SHP77 (cell line): ENCODE measurements around the gene SEMA4D.

Source experiments
- DNase-seq, 2 experiments: peaks; one replicate each; lab custom pipeline; 2025; lab: John Stamatoyannopoulos, UW

SEMA4D gene

GRCh38 chr9:89410641-89411350, 87.1 kb downstream of the SEMA4D start:
- no peak for DNase-seq

- DNase-seq = no peak
Observed at GRCh38 chr9:89410022-89410421, 87.9 kb downstream of the SEMA4D start.

GRCh38 chr9:89409466-89409865, 88.4 kb downstream of the SEMA4D start:
- no peak for DNase-seq

- no peak for DNase-seq
Observed at GRCh38 chr9:89408628-89409101, 89.2 kb downstream of the SEMA4D start.

- no peak for DNase-seq
Observed at GRCh38 chr9:89407070-89407469, 90.8 kb downstream of the SEMA4D start.

- DNase-seq = no peak
Observed at GRCh38 chr9:89405826-89406225, 92.1 kb downstream of the SEMA4D start.

- DNase-seq = no peak
Observed at GRCh38 chr9:89404074-89404473, 93.8 kb downstream of the SEMA4D start.

- DNase-seq = no peak
Observed at GRCh38 chr9:89402695-89403427, 95.1 kb downstream of the SEMA4D start.

GRCh38 chr9:89400403-89401116, 97.4 kb downstream of the SEMA4D start:
- no peak for DNase-seq

GRCh38 chr9:89398621-89399020, 99.3 kb downstream of the SEMA4D start:
- no peak for DNase-seq

- DNase-seq = no peak
Observed at GRCh38 chr9:89397471-89397870, 100.4 kb downstream of the SEMA4D start.

GRCh38 chr9:89395931-89396710, 101.8 kb downstream of the SEMA4D start:
- DNase-seq = no peak

- DNase-seq = no peak
Observed at GRCh38 chr9:89394412-89394811, 103.5 kb downstream of the SEMA4D start.

GRCh38 chr9:89391585-89391984, 106.3 kb downstream of the SEMA4D start:
- no peak for DNase-seq

GRCh38 chr9:89390578-89391116, 107.3 kb downstream of the SEMA4D start:
- no peak for DNase-seq

- DNase-seq = no peak
Observed at GRCh38 chr9:89390068-89390555, 107.8 kb downstream of the SEMA4D start.

- DNase-seq = no peak
Observed at GRCh38 chr9:89388868-89389177, 109.1 kb downstream of the SEMA4D start.

GRCh38 chr9:89388084-89388867, 109.6 kb downstream of the SEMA4D start:
- no peak for DNase-seq

GRCh38 chr9:89387197-89387849, 110.6 kb downstream of the SEMA4D start:
- no peak for DNase-seq

GRCh38 chr9:89386797-89387196, 111.1 kb downstream of the SEMA4D start:
- DNase-seq = no peak
